Mesangial cell (primary cell): Measurements from ENCODE around the gene INTS6L. TPM values are rescaled to one million over a fixed set of nuclear protein-coding genes. Genes with fewer than 3 reads are reported as not detected.

Experiments
- total RNA-seq: library from RNA; depleted of rRNA; stranded (reverse); fragments of >200 nt; gene quantifications from 2 replicates; pipeline ENCODE4 v1.2.3, GENCODE V29; 2015

The INTS6L gene
- total RNA-seq: 1.6 and 3.2 TPM in 2 replicates

DNA sequence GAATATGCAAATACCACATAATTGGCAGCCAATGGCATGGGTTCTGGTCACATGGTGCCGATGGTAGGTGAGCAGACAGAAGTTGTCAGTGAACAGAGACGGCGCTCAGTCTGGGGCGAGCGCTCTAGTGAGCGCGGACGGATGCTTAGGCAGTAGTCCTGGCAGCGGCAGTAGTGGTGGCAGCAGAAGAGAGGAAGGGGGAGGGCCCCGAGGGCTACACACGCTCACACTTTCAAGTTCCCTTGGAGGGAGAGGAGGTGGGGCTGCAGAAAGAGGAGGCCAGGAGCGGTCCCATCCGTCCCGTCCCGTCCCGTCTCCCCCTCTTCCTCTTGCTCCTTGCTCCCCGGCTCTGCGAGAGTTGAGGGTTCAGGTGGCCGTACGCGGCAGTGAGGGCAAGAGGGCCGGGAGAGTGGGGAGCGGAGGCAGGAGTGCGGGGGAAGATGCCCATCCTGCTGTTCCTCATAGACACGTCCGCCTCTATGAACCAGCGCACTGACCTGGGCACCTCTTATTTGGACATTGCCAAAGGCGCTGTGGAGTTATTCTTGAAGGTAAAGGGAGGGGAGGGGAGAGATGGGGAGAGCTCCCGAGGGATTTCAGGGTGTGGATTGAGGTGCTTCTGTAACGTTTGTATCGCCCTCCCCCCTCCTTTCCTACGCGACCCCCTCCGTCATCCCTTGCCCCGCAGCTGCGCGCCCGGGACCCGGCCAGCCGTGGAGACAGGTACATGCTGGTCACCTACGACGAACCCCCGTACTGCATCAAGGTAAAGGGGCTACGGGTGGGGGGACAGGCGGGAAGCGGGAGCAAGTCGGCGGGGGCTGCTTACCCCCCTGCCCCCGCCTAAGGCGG is at the start of gene INTS6L:
Gene INTS6L, plus strand, starts transcription at position 108 of the 852 bp plus-strand sequence. Its CDS starts 333 bp downstream, at position 441.

Other genes with a start within 250 kb of the INTS6L start
- not detected in 2 replicates for gene ETDC, start 211.2 kb upstream of the INTS6L start, total RNA-seq
- gene ZNF75D, start 176.6 kb upstream of the INTS6L start, total RNA-seq: 2.1 and 3.2 TPM in 2 replicates
- gene ZNF449, start 175.9 kb upstream of the INTS6L start, total RNA-seq: 2.0 and 3.4 TPM in 2 replicates
- gene SMIM10L2A, start 98.7 kb upstream of the INTS6L start, total RNA-seq: 0.16 and 2.3 TPM in 2 replicates
- gene CT45A1, start 193.0 kb downstream of the INTS6L start, total RNA-seq: not detected in 2 replicates
- not detected in 2 replicates for gene CT45A3, start 247.5 kb downstream of the INTS6L start, total RNA-seq